ENCODE results near the gene CES4A. TPM values are rescaled to one million over a fixed set of nuclear protein-coding genes. Genes with fewer than 3 reads are reported as not detected.

The CES4A gene
- total and polyA plus RNA-seq, 9 of the 15 experiments (the other 6 are each of a cell fraction or from before 2014, with no cell fraction given) = 0.09 to 0.13 (median 0.11) TPM; not detected in 6

- no peak for TF ChIP-seq MBD1 (CRISPR knock-in tag; IDR thresholded peaks at IDR 0.05)
- peak; percentile 82 for TF ChIP-seq CTBP1 (IDR thresholded peaks at IDR 0.05; ENCODE audit: borderline replicate concordance)
- no peak for TF ChIP-seq NFE2 (IDR thresholded peaks at IDR 0.05; ENCODE audit: low read depth)
- TF ChIP-seq NFATC3 (IDR thresholded peaks at IDR 0.05) = no peak
- TF ChIP-seq UBTF (IDR thresholded peaks at IDR 0.05; ENCODE audit: borderline replicate concordance in 1 of 2, low read depth in 2 of 2, low read length in 2 of 2) = peak; percentile 86; a peak in 3 of 4 replicates
- TF ChIP-seq SMAD4 (CRISPR knock-in tag; conservative IDR thresholded peaks at IDR 0.05) = peak; percentile 82
- no peak for TF ChIP-seq ZNF384 (IDR thresholded peaks at IDR 0.05; ENCODE audit: low read depth, low read length)
- TF ChIP-seq ZKSCAN1 (IDR thresholded peaks at IDR 0.05; ENCODE audit: low read depth, low read length) = no peak
- TF ChIP-seq BDP1 (IDR thresholded peaks at IDR 0.05; ENCODE audit: insufficient read depth, insufficient read length) = no peak
- no peak for TF ChIP-seq SRSF9 (IDR thresholded peaks at IDR 0.05; ENCODE audit: borderline replicate concordance, low read depth, low read length)
- no peak for TF ChIP-seq DPF2 (IDR thresholded peaks at IDR 0.05)
- peak in 1 of 3 experiments; percentile 64; a peak in 2 of 6 replicates for TF ChIP-seq ZBTB11 (CRISPR knock-in tag; IDR thresholded peaks at IDR 0.05)
- TF ChIP-seq FOXO4 (CRISPR knock-in tag; IDR thresholded peaks at IDR 0.05) = no peak
- TF ChIP-seq ATF4 (CRISPR knock-in tag; IDR thresholded peaks at IDR 0.05) = no peak
- TF ChIP-seq CCAR2 (IDR thresholded peaks at IDR 0.05; ENCODE audit: low read depth, low read length) = no peak
- no peak for TF ChIP-seq SRSF1 (IDR thresholded peaks at IDR 0.05; ENCODE audit: low read depth, low read length)
- peak; percentile 61 for TF ChIP-seq PRPF4 (IDR thresholded peaks at IDR 0.05; ENCODE audit: insufficient read depth, low read depth, low read length, poor library complexity, severe bottlenecking)
- TF ChIP-seq POLR2A (conservative IDR thresholded peaks at IDR 0.05) = peak; percentile 47
Measured at GRCh38 chr16:67029254-67030096, 41.1 kb downstream of the CES4A start (continued).

Measured in K562 (cell line).